ENCODE results near the gene GTPBP8. TPM values are rescaled to one million over a fixed set of nuclear protein-coding genes. Genes with fewer than 3 reads are reported as not detected.

The GTPBP8 gene
- total RNA-seq (10 to 100 TPM; 17.2 to 31.3 (median 27.5) TPM), total RNA-seq (17.0 to 40.3 (median 27.6) reads per million in 29 experiments)
- total RNA-seq (2013): 26.1 TPM

DNA sequence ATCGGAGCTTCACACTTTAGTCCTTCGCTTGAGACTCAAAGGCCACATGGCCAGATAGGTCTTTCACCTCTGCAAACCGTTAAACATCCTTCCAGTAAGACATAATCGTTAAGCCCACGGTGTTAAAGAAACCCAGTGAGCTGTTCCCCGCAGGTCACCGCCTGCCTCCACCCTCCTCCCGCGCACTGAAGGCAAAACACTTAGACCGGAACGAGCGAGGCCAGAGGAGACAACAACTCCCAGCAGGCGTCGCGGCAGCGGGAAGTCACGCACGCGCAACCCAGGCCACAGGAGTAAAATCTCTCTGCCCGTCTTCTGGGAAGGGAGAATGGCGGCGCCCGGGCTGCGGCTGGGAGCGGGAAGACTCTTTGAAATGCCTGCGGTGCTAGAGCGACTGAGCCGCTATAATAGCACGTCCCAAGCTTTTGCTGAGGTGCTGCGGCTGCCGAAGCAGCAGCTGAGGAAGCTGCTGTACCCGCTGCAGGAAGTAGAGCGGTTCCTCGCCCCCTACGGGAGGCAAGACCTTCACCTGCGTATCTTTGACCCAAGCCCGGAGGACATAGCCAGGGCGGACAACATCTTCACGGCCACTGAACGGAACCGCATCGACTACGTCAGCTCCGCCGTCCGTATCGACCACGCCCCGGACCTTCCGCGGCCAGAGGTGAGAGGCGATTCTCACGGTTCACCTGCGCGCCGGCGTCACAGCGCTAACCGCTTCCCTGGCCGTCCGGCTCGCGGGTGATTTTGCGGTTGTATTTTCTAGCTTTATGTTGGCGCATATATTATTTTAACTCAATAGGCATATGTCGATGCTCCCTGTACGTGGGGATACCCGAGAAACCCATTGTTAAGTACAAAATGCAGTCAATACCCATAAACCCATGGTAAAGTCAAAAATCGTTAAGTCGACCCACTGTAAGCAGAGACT, at the start of gene GTPBP8:
GTPBP8 (plus strand) TSS at position 313 of the 931 bp plus-strand sequence; CDS start at position 329, 16 bp downstream.
- POLR2A ChIA-PET: interaction anchor here (0.6 to 2.1 kb wide), 8 partner anchors 8 to 30 kb away, joined by 3 to 16 read pairs (median 4); a partner anchor contains a TSS
- Mint-ChIP-seq H3K4me1 (peaks cover 57 to 74% (median 70%) of the 10 kb centered on the region in 3 donors), H3K4me3 (peak within 1 kb of the TSS; percentile 90 to 96 (median 92)), H3K9me3 (no peaks in the 10 kb centered on the region), H3K27me3 (no peaks in the 10 kb centered on the region), H3K27ac (peak within 1 kb of the TSS; percentile 90 to 98), H3K36me3 (peaks cover 17% of the 10 kb centered on the region)
- CTCF ChIA-PET: interaction anchor here (0.6 to 4.3 kb wide), 16 partner anchors 8 to 256 kb away, joined by 3 to 20 read pairs (median 4); a partner anchor contains a TSS
- peak within 1 kb of the TSS; percentile 94 for H3K27ac ChIP-seq (ENCODE audit: low read length)
- peaks cover 0 to 4% of the 10 kb centered on the region in 2 donors for H3K36me3 ChIP-seq (ENCODE audit: control insufficient read depth in 2 of 2, extremely low read depth in 1 of 2, insufficient read depth in 1 of 2, low read length in 1 of 2)
- H3K4me1 ChIP-seq (ENCODE audit: control insufficient read depth in 1 of 2, extremely low read depth in 1 of 2, insufficient read depth in 2 of 2, low read length in 2 of 2): peaks cover 19 to 32% of the 10 kb centered on the region in 2 experiments
- peak within 1 kb of the TSS; percentile 84 to 99 for H3K4me3 ChIP-seq (ENCODE audit: control insufficient read depth in 1 of 2, extremely low read depth in 1 of 2, low read length in 1 of 2)
- WGBS (ENCODE audit: insufficient coverage): 2% methylated on average over 51 of the region's 70 CpGs
- H3K9me3 ChIP-seq: no peaks in the 10 kb centered on the region
- DNase-seq (peak; percentile 58 to 91 (median 74)), ATAC-seq (replicated peaks in 1 of 4) (peak; percentile 89 to 95 (median 94))
- H3K27me3 ChIP-seq (replicated peaks in 1 of 2; ENCODE audit: control insufficient read depth in 2 of 2, extremely low read depth in 1 of 2, insufficient read depth in 2 of 2, low read length in 1 of 2): no peaks in the 10 kb centered on the region

- no peak for DNase-seq
- peak overlapping the region; percentile 41 to 46 for H3K27ac Mint-ChIP-seq
- POLR2A ChIA-PET: no interaction called here
- H3K9me3 Mint-ChIP-seq: peaks cover 4 to 28% (median 12%) of the 10 kb centered on the region in 3 donors
- H3K4me1 Mint-ChIP-seq: peaks cover 25 to 39% (median 31%) of the 10 kb centered on the region in 3 donors
- CTCF ChIA-PET: interaction anchor here in 1 of 2 donors (0.8 kb wide), 2 partner anchors 11 to 18 kb away, joined by 3 read pairs; no protein-coding TSS in a partner anchor
- H3K4me3 Mint-ChIP-seq: no peak overlapping the region
- no peaks in the 10 kb centered on the region for H3K27me3 ChIP-seq (replicated peaks in 1 of 2; ENCODE audit: control insufficient read depth in 2 of 2, extremely low read depth in 1 of 2, insufficient read depth in 2 of 2, low read length in 1 of 2)
- peaks cover 0 to 5% of the 10 kb centered on the region in 2 donors for H3K36me3 ChIP-seq (ENCODE audit: control insufficient read depth in 2 of 2, extremely low read depth in 1 of 2, insufficient read depth in 1 of 2, low read length in 1 of 2)
- H3K9me3 ChIP-seq: peaks cover 6% of the 10 kb centered on the region
- WGBS (ENCODE audit: insufficient coverage): 96% methylated on average over 6 of the region's 9 CpGs
- H3K36me3 Mint-ChIP-seq: peaks cover 50% of the 10 kb centered on the region
- ATAC-seq (replicated peaks in 1 of 4): no peak
- H3K4me1 ChIP-seq (ENCODE audit: control insufficient read depth in 1 of 2, extremely low read depth in 1 of 2, insufficient read depth in 2 of 2, low read length in 2 of 2): no peaks in the 10 kb centered on the region
- H3K4me3 ChIP-seq (ENCODE audit: control insufficient read depth in 1 of 2, extremely low read depth in 1 of 2, low read length in 1 of 2): no peak overlapping the region
- H3K27me3 Mint-ChIP-seq: no peaks in the 10 kb centered on the region
- no peak overlapping the region for H3K27ac ChIP-seq (ENCODE audit: low read length)
Observed at GRCh38 chr3:112948346-112948838, 42.4 kb upstream of the GTPBP8 start.

DNA sequence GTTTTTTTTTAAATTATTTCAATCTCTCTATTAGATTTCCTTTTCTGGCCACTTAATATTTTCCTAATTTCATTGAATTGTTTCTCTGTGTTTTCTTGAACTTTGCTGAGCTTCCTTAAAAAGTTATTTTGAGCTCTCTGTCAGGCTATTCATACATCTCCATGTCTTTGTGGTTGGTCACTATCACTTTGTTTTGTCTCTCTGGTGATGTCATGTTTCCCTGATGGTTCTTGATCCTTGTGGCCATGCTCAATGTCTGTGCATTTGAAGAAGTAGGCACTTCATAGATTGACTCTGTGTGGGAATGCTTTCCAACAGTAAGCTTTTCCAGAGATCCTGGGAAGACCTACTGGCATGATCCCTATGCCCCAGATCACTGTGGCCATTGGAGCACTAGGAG, 34.4 kb upstream of the GTPBP8 start:
- no peaks in the 10 kb centered on the region for H3K27me3 Mint-ChIP-seq
- no peak overlapping the region for H3K4me3 ChIP-seq (ENCODE audit: control insufficient read depth in 1 of 2, extremely low read depth in 1 of 2, low read length in 1 of 2)
- POLR2A ChIA-PET: no interaction called here
- H3K27ac Mint-ChIP-seq: peak overlapping the region in 1 of 2 donors; percentile 4
- peaks cover 26 to 38% (median 36%) of the 10 kb centered on the region in 3 donors for H3K4me1 Mint-ChIP-seq
- peaks cover 10% of the 10 kb centered on the region for H3K9me3 ChIP-seq
- peaks cover 0 to 2% of the 10 kb centered on the region in 2 experiments for H3K4me1 ChIP-seq (ENCODE audit: control insufficient read depth in 1 of 2, extremely low read depth in 1 of 2, insufficient read depth in 2 of 2, low read length in 2 of 2)
- no peak for ATAC-seq (replicated peaks in 1 of 4)
- DNase-seq: no peak
- H3K36me3 Mint-ChIP-seq: peaks cover 39% of the 10 kb centered on the region
- H3K27ac ChIP-seq (ENCODE audit: low read length): no peak overlapping the region
- no peak overlapping the region for H3K4me3 Mint-ChIP-seq
- H3K9me3 Mint-ChIP-seq: peaks cover 6 to 23% (median 19%) of the 10 kb centered on the region in 3 donors
- H3K27me3 ChIP-seq (replicated peaks in 1 of 2; ENCODE audit: control insufficient read depth in 2 of 2, extremely low read depth in 1 of 2, insufficient read depth in 2 of 2, low read length in 1 of 2): no peaks in the 10 kb centered on the region
- H3K36me3 ChIP-seq (ENCODE audit: control insufficient read depth in 2 of 2, extremely low read depth in 1 of 2, insufficient read depth in 1 of 2, low read length in 1 of 2): peaks cover 5 to 9% of the 10 kb centered on the region in 2 donors
- CTCF ChIA-PET: no interaction called here

DNA sequence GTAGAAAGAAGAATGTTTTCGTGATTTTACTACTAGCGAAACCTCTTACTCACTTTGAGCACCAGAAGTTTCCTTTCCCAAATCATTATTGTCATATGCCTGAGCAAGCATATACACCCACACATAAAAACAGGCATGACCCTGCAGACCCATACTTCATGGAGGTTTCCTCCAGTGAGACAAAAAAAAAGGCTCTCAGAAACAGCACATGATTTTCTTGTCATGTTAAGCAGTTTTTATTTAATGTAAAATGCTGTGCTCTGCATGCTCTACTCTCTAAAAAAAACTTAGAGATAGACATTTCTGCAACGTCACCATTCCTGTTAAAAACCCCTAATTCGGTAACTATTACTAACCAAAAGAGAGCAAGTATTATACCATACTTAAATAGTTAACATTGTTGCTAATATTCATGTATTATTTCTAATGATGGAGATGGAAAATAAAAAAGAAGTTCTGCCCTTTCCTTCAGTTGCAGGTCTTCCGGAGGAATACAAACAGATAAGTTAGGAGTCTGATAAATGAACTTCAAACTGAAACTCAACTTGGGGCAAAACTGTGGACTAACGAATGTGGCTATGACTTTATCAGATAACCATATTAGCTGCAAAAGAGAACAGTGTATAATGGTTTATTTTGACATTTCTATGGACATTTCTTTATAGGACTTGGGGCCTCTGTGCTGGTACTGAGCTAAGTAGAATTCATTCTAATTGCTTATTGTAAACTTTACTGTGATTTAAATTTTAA, 31.8 kb upstream of the GTPBP8 start:
- CTCF ChIA-PET: interaction anchor here in 1 of 2 donors (0.8 kb wide), 1 partner anchor 10 kb away, joined by 3 read pairs; no protein-coding TSS in a partner anchor
- no peak overlapping the region for H3K27ac ChIP-seq (ENCODE audit: low read length)
- 33% methylated on average over 2 of the region's 6 CpGs for WGBS (ENCODE audit: insufficient coverage)
- ATAC-seq (replicated peaks in 1 of 4): peak in 2 of 4 experiments; percentile 24 to 44
- H3K4me3 ChIP-seq (ENCODE audit: control insufficient read depth in 1 of 2, extremely low read depth in 1 of 2, low read length in 1 of 2): no peak overlapping the region
- peak overlapping the region; percentile 3 to 85 for H3K27ac Mint-ChIP-seq
- peaks cover 49% of the 10 kb centered on the region for H3K36me3 Mint-ChIP-seq
- H3K4me3 Mint-ChIP-seq: peak overlapping the region; percentile 42 to 78 (median 55)
- H3K4me1 Mint-ChIP-seq: peaks cover 34 to 50% (median 47%) of the 10 kb centered on the region in 3 donors
- H3K36me3 ChIP-seq (ENCODE audit: control insufficient read depth in 2 of 2, extremely low read depth in 1 of 2, insufficient read depth in 1 of 2, low read length in 1 of 2): peaks cover 5 to 15% of the 10 kb centered on the region in 2 donors
- H3K27me3 ChIP-seq (replicated peaks in 1 of 2; ENCODE audit: control insufficient read depth in 2 of 2, extremely low read depth in 1 of 2, insufficient read depth in 2 of 2, low read length in 1 of 2): peaks cover 0 to 3% of the 10 kb centered on the region in 2 experiments
- no peak for DNase-seq
- peaks cover 11 to 22% (median 22%) of the 10 kb centered on the region in 3 donors for H3K9me3 Mint-ChIP-seq
- POLR2A ChIA-PET: no interaction called here
- H3K4me1 ChIP-seq (ENCODE audit: control insufficient read depth in 1 of 2, extremely low read depth in 1 of 2, insufficient read depth in 2 of 2, low read length in 2 of 2): peaks cover 0 to 2% of the 10 kb centered on the region in 2 experiments
- H3K27me3 Mint-ChIP-seq: no peaks in the 10 kb centered on the region
- peaks cover 11% of the 10 kb centered on the region for H3K9me3 ChIP-seq

GRCh38 chr3:112963683-112964082, 27.1 kb upstream of the GTPBP8 start:
- H3K36me3 Mint-ChIP-seq: peaks cover 46% of the 10 kb centered on the region
- H3K4me1 ChIP-seq (ENCODE audit: control insufficient read depth in 1 of 2, extremely low read depth in 1 of 2, insufficient read depth in 2 of 2, low read length in 2 of 2): peaks cover 7 to 16% of the 10 kb centered on the region in 2 experiments
- ATAC-seq (replicated peaks in 1 of 4): no peak
- H3K4me3 Mint-ChIP-seq: no peak overlapping the region
- ChIA-PET CTCF (no interaction called here), POLR2A (no interaction called here)
- DNase-seq: no peak
- no peak overlapping the region for H3K27ac ChIP-seq (ENCODE audit: low read length)
- H3K36me3 ChIP-seq (ENCODE audit: control insufficient read depth in 2 of 2, extremely low read depth in 1 of 2, insufficient read depth in 1 of 2, low read length in 1 of 2): peaks cover 0 to 6% of the 10 kb centered on the region in 2 donors
- H3K9me3 ChIP-seq: peaks cover 2% of the 10 kb centered on the region
- H3K27me3 ChIP-seq (replicated peaks in 1 of 2; ENCODE audit: control insufficient read depth in 2 of 2, extremely low read depth in 1 of 2, insufficient read depth in 2 of 2, low read length in 1 of 2): peaks cover 0 to 3% of the 10 kb centered on the region in 2 experiments
- peaks cover 14 to 21% (median 18%) of the 10 kb centered on the region in 3 donors for H3K9me3 Mint-ChIP-seq
- H3K27ac Mint-ChIP-seq: no peak overlapping the region
- H3K4me3 ChIP-seq (ENCODE audit: control insufficient read depth in 1 of 2, extremely low read depth in 1 of 2, low read length in 1 of 2): no peak overlapping the region
- no peaks in the 10 kb centered on the region for H3K27me3 Mint-ChIP-seq
- H3K4me1 Mint-ChIP-seq: peaks cover 54 to 71% (median 63%) of the 10 kb centered on the region in 3 donors

All from T-cell (primary cell).